ENCODE measurements around the gene PPIG. TPM values are rescaled to one million over a fixed set of nuclear protein-coding genes. Genes with fewer than 3 reads are reported as not detected.

PPIG gene
- total RNA-seq, 1 donor from 2014 or later: 14.7 TPM

DNA sequence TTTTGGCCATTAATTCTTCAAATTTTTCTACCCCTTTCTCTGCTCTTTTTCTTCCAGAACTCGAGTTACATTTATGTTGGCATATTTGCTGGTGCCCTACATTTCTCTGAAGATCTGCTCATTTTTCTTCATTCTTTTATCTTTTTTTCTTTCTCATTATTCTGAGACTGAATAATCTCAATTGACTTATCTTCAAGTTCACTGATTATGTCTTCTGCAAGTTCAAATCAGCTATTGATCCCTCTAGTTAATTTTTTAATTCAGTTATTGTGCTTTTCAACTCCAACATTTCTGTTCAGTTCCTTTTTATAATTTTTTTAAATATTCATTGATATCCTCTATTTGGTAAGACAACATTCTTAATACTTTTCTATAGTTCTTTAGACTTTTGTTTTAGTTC lies 106.8 kb downstream of the PPIG start:
- TF ChIP-seq, protein P1, sequence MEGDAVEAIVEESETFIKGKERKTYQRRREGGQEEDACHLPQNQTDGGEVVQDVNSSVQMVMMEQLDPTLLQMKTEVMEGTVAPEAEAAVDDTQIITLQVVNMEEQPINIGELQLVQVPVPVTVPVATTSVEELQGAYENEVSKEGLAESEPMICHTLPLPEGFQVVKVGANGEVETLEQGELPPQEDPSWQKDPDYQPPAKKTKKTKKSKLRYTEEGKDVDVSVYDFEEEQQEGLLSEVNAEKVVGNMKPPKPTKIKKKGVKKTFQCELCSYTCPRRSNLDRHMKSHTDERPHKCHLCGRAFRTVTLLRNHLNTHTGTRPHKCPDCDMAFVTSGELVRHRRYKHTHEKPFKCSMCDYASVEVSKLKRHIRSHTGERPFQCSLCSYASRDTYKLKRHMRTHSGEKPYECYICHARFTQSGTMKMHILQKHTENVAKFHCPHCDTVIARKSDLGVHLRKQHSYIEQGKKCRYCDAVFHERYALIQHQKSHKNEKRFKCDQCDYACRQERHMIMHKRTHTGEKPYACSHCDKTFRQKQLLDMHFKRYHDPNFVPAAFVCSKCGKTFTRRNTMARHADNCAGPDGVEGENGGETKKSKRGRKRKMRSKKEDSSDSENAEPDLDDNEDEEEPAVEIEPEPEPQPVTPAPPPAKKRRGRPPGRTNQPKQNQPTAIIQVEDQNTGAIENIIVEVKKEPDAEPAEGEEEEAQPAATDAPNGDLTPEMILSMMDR (IDR thresholded peaks at IDR 0.05; ENCODE audit: insufficient read depth, low read length, severe bottlenecking): no peak

More for the DNA sequence above, 106.8 kb downstream of the PPIG start:
- FAIRE-seq (no peak), DNase-seq (ENCODE audit: low read depth) (no peak)
- Histone ChIP-seq H3K4me3 (ENCODE audit: low read depth, low read length) (no peak overlapping the region), H3K36me3 (ENCODE audit: control insufficient read depth, insufficient read depth, low read length) (no peaks in the 10 kb centered on the region), H3K27me3 (ENCODE audit: control insufficient read depth, insufficient read depth, low read length) (no peaks in the 10 kb centered on the region)

Other genes with a start within 250 kb of the PPIG start
- not detected in 2 replicates for gene LRP2, start 221.8 kb upstream of the PPIG start, total RNA-seq
- 1.3 and 3.2 TPM in 2 replicates for gene BBS5, start 104.9 kb upstream of the PPIG start, total RNA-seq
- gene KLHL41, start 74.6 kb upstream of the PPIG start, total RNA-seq: under 0.01 TPM in 1 of 2 replicates, not detected in the other
- 15.5 and 15.8 TPM in 2 replicates for gene FASTKD1, start 10.5 kb upstream of the PPIG start, total RNA-seq
- not detected in 2 replicates for gene CFAP210, start 110.1 kb downstream of the PPIG start, total RNA-seq
- gene PHOSPHO2, start 110.1 kb downstream of the PPIG start, total RNA-seq: 2.4 and 4.0 TPM in 2 replicates
- gene KLHL23, start 149.5 kb downstream of the PPIG start, total RNA-seq: 2.1 and 3.7 TPM in 2 replicates
- gene SSB, start 214.5 kb downstream of the PPIG start, total RNA-seq: 62.7 and 72.7 TPM in 2 replicates
- 61.7 and 74.0 TPM in 2 replicates for gene METTL5, start 240.6 kb downstream of the PPIG start, total RNA-seq
- gene UBR3, start 243.1 kb downstream of the PPIG start, total RNA-seq: 18.4 and 19.8 TPM in 2 replicates